SIG-M5 (cell line): ENCODE measurements around the gene KCNK16.

Experiments
- DNase-seq: peaks from one replicate; lab custom pipeline; 2025; lab: John Stamatoyannopoulos, UW

KCNK16 gene

GRCh38 chr6:39276379-39276995, 46.0 kb downstream of the KCNK16 start:
- DNase-seq = no peak

DNA sequence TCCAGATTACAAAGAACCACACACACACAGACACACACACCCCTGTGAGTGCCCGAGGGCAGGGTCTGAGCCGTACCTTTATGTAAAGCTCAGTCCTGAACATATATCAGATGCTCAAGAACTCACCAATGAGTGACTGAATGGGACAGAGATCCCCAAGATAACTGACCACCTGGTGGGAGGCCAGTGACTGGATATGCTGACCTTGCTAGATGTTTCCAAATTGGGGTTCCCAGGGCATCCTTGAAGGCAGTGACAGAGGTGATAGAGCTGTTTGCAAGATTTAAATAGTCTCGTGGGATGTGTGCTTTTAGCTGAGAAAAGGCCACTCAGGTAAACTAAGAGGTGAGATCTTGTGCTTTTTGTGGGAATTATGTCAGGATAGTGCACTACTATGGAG, 47.6 kb downstream of the KCNK16 start:
- no peak for DNase-seq

- DNase-seq = no peak
These were observed 48.0 kb downstream of the KCNK16 start for GRCh38 chr6:39274471-39274870.

DNA sequence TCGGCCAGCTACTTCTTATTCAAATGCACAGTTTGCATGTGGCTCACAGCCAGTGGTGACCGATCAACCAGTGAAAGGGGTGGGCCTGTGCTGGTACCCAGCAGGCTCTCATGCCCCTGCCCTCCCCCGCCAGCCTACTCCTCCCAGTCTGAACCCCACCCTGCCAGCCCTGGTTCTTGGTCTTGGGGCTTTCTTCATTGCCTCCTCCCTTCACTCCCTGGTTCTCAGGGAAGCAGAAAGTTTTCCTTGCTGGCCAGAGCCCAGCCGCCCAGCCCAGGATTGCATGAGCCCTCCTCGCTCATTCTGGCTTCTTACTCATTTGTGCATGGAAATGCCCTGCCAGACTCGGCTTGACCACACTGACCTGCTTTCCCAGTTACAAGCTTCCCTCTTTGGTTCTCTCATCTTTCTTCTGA, 49.1 kb downstream of the KCNK16 start:
- DNase-seq = no peak

DNA sequence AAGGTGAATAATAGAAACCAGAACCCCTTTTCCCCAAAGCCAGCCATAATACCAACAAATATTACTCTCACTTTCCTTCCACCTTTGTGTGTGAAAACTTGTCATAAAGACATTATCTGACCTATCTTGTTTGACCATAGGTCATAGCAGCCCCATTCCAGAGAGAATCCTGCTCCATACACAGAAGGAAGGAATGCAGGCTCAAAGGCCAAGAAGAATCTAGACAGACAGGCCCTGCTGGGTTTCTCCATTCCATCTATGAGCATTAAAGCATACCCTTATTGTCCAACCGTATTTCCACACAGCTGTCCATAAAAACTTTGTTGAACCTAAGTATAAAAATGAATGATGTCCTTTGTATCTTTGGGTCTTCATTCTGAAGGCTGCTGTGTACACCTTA, 52.5 kb downstream of the KCNK16 start:
- no peak for DNase-seq

- no peak for DNase-seq
These were observed 53.8 kb downstream of the KCNK16 start for GRCh38 chr6:39268721-39269120.

DNA sequence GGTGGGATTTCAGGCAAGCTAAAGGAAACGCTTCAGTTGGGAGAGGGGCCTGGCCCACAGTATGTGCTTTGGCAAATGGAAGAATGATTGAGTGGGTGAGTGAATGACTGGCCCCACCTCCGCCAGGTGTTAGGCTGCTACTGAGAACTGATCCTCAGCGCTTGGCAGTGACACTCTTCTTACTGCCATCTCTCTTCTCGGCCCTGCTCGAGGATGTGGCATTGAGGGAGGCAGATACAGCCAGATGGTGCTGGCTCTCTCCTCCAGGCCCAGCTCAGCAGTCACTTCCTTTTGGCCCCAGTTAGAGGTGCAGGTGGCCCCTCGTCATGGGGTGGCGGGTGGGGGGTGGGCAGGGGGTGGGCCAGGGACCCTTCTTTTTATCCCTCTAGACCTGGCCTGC, 54.3 kb downstream of the KCNK16 start:
- no peak for DNase-seq

DNA sequence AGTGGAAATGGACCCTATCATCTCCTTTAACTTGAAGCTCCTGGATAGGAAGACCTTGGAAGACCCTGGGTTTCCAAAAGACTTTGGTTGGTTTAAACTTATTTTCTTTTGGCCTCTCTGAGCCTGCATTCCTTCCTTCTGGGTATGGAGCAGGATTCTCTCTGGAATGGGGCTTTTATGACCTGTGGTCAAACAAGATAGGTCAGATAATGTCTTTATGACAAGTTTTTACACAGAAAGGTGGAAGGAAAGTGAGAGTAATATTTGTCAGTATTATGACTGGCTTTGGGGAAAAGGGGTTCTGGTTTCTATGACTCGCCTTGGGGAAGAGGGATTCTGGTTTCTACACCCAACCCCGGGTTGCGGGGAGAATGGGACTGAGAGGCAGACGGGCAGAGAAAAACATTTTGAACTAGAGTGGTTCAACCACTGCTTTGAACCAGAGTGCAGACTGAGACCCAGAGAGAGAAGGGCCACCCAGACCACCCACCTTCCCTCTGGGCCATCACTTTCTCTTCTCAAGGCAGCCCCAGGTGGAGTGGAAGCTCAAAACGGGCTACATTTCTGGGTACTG, 55.6 kb downstream of the KCNK16 start:
- no peak for DNase-seq

GRCh38 chr6:39266375-39266774, 56.1 kb downstream of the KCNK16 start:
- DNase-seq = no peak
